HCT116 (cell line): ENCODE data around the gene CYP1A1. TPM values are rescaled to one million over a fixed set of nuclear protein-coding genes. Genes with fewer than 3 reads are reported as not detected.

Source experiments
- ATAC-seq: fragments of 200-7000 bp; cut with Tn5 transposase; 2 replicates; pipeline ENCODE4 v1.9.1; 2020; ENCODE audit warnings: mild to moderate bottlenecking, moderate library complexity
- BruUV-seq: library from RNA; stranded (reverse); fragments of 400-500 nt; replicated peaks from 2 replicates; lab custom pipeline; 2021; lab: Mats Ljungman, UMichigan
- CTCF ChIA-PET: fragments of 300-600 bp; sonication (Branson Sonifier 250); formaldehyde crosslinking; loops from one replicate; lab custom pipeline; 2021; ENCODE audit warnings: antibody characterized with exemption; lab: Charles Lee
- POLR2A ChIA-PET: fragments of 300-600, 350-600 bp; sonication (Branson Sonifier 250); formaldehyde crosslinking; loops from one replicate; lab custom pipeline; 2021; ENCODE audit warnings: antibody characterized with exemption; lab: Charles Lee
- RAD21 ChIA-PET, 2 experiments: fragments of 300-600 bp; sonication (Branson Sonifier 250); formaldehyde crosslinking; loops; one replicate each; lab custom pipeline; 2023; ENCODE audit warnings: low total read pairs in 2 of 2; ENCODE audit not compliant: uncharacterized antibody in 2 of 2, unreplicated experiment in 2 of 2, low non-redundant PET in 1 of 2; lab: Charles Lee
- DNase-seq: peaks from one replicate; pipeline ENCODE4 v3.0.0-alpha.2; 2010; ENCODE audit warnings: low read depth, low spot score
- H2AFZ ChIP-seq: fragments of 200-600 bp; shearing (Covaris generic), sonication (generic); 2 replicates; pipeline ENCODE4 v1.6.1; 2017; ENCODE audit warnings: low read depth, mixed run types, mixed read lengths, antibody characterized with exemption, low read length; ENCODE audit not compliant: poor library complexity, severe bottlenecking
- H3K27ac ChIP-seq: 2 replicates; pipeline ENCODE4 v1.5.1; 2012; ENCODE audit warnings: low read depth, low read length
- H3K27me3 ChIP-seq: fragments of 200-600 bp; sonication (generic); 2 replicates; pipeline ENCODE4 v1.6.1; 2016; ENCODE audit warnings: mixed run types, low read length, mixed read lengths; ENCODE audit not compliant: insufficient read depth
- H3K36me3 ChIP-seq, 2 experiments: fragments of 200-500 bp in 1 of 2; fragments of 200-600 bp in 1 of 2; sonication (Bioruptor generic) in 1 of 2; sonication (generic) in 1 of 2; 2 replicates each; pipeline versions ENCODE4 v1.5.1 to v1.6.1; 2014 to 2016; ENCODE audit warnings: low read length in 2 of 2, inconsistent platforms in 1 of 2, mixed read lengths in 1 of 2, mixed run types in 1 of 2; ENCODE audit not compliant: insufficient read depth in 2 of 2, control insufficient read depth in 1 of 2
- H3K4me1 ChIP-seq, 2 experiments: fragments of 200-600 bp in 1 of 2; sonication (generic) in 1 of 2; 2 replicates each; pipeline versions ENCODE4 v1.5.1 to v1.6.1; 2012 to 2017; ENCODE audit warnings: low read length in 2 of 2, inconsistent platforms in 1 of 2, mild to moderate bottlenecking in 1 of 2, mixed read lengths in 1 of 2, mixed run types in 1 of 2, moderate library complexity in 1 of 2; ENCODE audit not compliant: insufficient read depth in 2 of 2, control insufficient read depth in 1 of 2
- H3K4me2 ChIP-seq: fragments of 200-600 bp; sonication (generic); 2 replicates; pipeline ENCODE4 v1.6.1; 2017; ENCODE audit warnings: mixed run types, low read length, mixed read lengths
- H3K4me3 ChIP-seq, 2 experiments: fragments of 200-600 bp in 1 of 2; sonication (generic) in 1 of 2; replicated peaks in 1 of 2; 2 replicates each; pipeline ENCODE4 v1.5.1; 2011 to 2016; ENCODE audit warnings: low read length in 2 of 2, control low read depth in 1 of 2, low read depth in 1 of 2, mild to moderate bottlenecking in 1 of 2, mixed read lengths in 1 of 2, mixed run types in 1 of 2
- H3K79me2 ChIP-seq: fragments of 200-600 bp; sonication (generic); 2 replicates; pipeline ENCODE4 v1.6.1; 2017; ENCODE audit warnings: mild to moderate bottlenecking, mixed run types, low read length, moderate library complexity, mixed read lengths; ENCODE audit not compliant: insufficient read depth
- H3K9ac ChIP-seq: fragments of 200-600 bp; sonication (generic); 2 replicates; pipeline ENCODE4 v1.6.1; 2016; ENCODE audit warnings: low read length, mixed read lengths
- H3K9me2 ChIP-seq: fragments of 200-600 bp; sonication (generic), shearing (Covaris generic); 2 replicates; pipeline ENCODE4 v1.6.1; 2017; ENCODE audit warnings: mixed run types, mild to moderate bottlenecking, moderate library complexity; ENCODE audit not compliant: insufficient read depth
- H3K9me3 ChIP-seq, 2 experiments: fragments of 200-500 bp in 1 of 2; fragments of 200-600 bp in 1 of 2; sonication (Bioruptor generic) in 1 of 2; sonication (generic) in 1 of 2; 2 replicates each; pipeline ENCODE4 v1.6.1; 2014 to 2017; ENCODE audit warnings: low read length in 2 of 2, mixed read lengths in 2 of 2, inconsistent platforms in 1 of 2, low read depth in 1 of 2, mild to moderate bottlenecking in 1 of 2, mixed run types in 1 of 2, moderate library complexity in 1 of 2; ENCODE audit not compliant: control insufficient read depth in 1 of 2, insufficient read depth in 1 of 2
- H4K20me1 ChIP-seq: fragments of 200-600 bp; sonication (generic), shearing (Covaris generic); 2 replicates; pipeline ENCODE4 v1.6.1; 2017; ENCODE audit warnings: mixed run types, mild to moderate bottlenecking, moderate library complexity; ENCODE audit not compliant: insufficient read depth
- CBX3 ChIP-seq: IDR thresholded peaks from 2 replicates; pipeline ENCODE4 v1.6.1; 2012; ENCODE audit warnings: low read depth
- CEBPB ChIP-seq: IDR thresholded peaks from 2 replicates; pipeline ENCODE4 v1.6.1; 2012; ENCODE audit warnings: low read depth
- EGR1 ChIP-seq: IDR thresholded peaks from 2 replicates; pipeline ENCODE4 v1.6.1; 2012; ENCODE audit warnings: low read depth
- EZH2 ChIP-seq: fragments of 200-600 bp; sonication (generic); IDR thresholded peaks from 2 replicates; pipeline ENCODE4 v1.6.1; 2017; ENCODE audit warnings: antibody characterized with exemption, mixed run types
- FOSL1 ChIP-seq: IDR thresholded peaks from 2 replicates; pipeline ENCODE4 v1.6.1; 2012; ENCODE audit warnings: low read depth
- JUND ChIP-seq: IDR thresholded peaks from 2 replicates; pipeline ENCODE4 v1.6.1; 2012
- MAX ChIP-seq: IDR thresholded peaks from 2 replicates; pipeline ENCODE4 v1.6.1; 2012
- RAD21 ChIP-seq: IDR thresholded peaks from 2 replicates; pipeline ENCODE4 v1.6.1; 2012; ENCODE audit warnings: low read depth, mild to moderate bottlenecking
- SIN3A ChIP-seq: IDR thresholded peaks from 2 replicates; pipeline ENCODE4 v1.6.1; 2012; ENCODE audit warnings: low read depth
- SP1 ChIP-seq: IDR thresholded peaks from 2 replicates; pipeline ENCODE4 v1.6.1; 2012; ENCODE audit warnings: low read depth
- SRF ChIP-seq: IDR thresholded peaks from 2 replicates; pipeline ENCODE4 v1.6.1; 2012; ENCODE audit warnings: low read depth
- TCF7L2 ChIP-seq: IDR thresholded peaks from 2 replicates; pipeline ENCODE4 v1.7.0; 2011; ENCODE audit warnings: borderline replicate concordance, inconsistent platforms; ENCODE audit not compliant: insufficient read depth, insufficient read length; ENCODE audit errors: extremely low read depth
- ZBTB33 ChIP-seq: IDR thresholded peaks from 2 replicates; pipeline ENCODE4 v1.6.1; 2011; ENCODE audit warnings: mild to moderate bottlenecking, low read length, moderate library complexity; ENCODE audit not compliant: insufficient replicate concordance; ENCODE audit errors: extremely low read depth
- ZFX ChIP-seq: fragments of 450-650 bp; IDR thresholded peaks from 2 replicates; pipeline ENCODE4 v1.6.1; 2017
- ZNF274 ChIP-seq: fragments of 200-500 bp; sonication (Bioruptor generic); IDR thresholded peaks from 2 replicates; pipeline ENCODE4 v1.6.1; 2014; ENCODE audit warnings: mild to moderate bottlenecking, low read depth, low read length, inconsistent platforms
- intact Hi-C: fragments of 100-400 bp; cut with micrococcal nuclease; formaldehyde crosslinking; loops from 2 replicates; pipeline ENCODE4 v1.10.0; 2022
- total RNA-seq: library from RNA; stranded (reverse); gene quantifications from one replicate; pipeline ENCODE4 v1.2.1, GENCODE V29; 2021; ENCODE audit not compliant: unreplicated experiment
- TF ChIP-seq, protein P1 (sequence below), 3 experiments: fragments of 200-600 bp in 1 of 3; sonication (generic) in 1 of 3; IDR thresholded peaks in 2 of 3; conservative IDR thresholded peaks in 1 of 3; 2 replicates each; pipeline ENCODE4 v1.5.1; 2012 to 2017; ENCODE audit warnings: low read depth in 2 of 3, low read length in 2 of 3, antibody characterized with exemption in 1 of 3, borderline replicate concordance in 1 of 3, control low read depth in 1 of 3, mild to moderate bottlenecking in 1 of 3, mixed read lengths in 1 of 3, mixed run types in 1 of 3, moderate library complexity in 1 of 3; ENCODE audit not compliant: insufficient read depth in 1 of 3

CYP1A1 gene
- total RNA-seq, 1 experiment from 2014 or later = 1.5 TPM

DNA sequence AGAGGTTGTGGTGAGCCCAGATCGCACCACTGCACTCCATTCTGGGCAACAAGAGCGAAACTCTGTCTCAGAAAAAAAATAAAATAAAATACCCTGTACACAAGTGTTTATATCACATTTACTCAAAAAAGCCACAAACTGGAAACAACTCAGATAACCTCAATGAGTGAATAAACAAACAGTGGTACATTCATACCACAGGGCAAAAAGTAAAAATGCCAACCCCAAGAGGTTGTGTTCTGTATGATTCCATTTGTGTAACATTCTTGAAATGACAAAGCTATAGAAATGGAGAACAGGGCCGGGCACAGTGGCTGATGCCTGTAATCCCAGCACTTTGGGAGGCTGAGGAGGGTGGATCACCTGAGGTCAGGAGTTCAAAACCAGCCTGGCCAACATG lies 42.4 kb downstream of the CYP1A1 start:
- BruUV-seq = no TSS peak

More for the DNA sequence above, 42.4 kb downstream of the CYP1A1 start:
- Histone ChIP-seq H2AFZ (no peak overlapping the region), H3K4me2 (no peak overlapping the region), H3K36me3 (peaks cover 0 to 12% of the 10 kb centered on the region in 2 experiments; a peak in 3 of 4 replicates), H3K4me1 (no peaks in the 10 kb centered on the region), H4K20me1 (peaks cover 4% of the 10 kb centered on the region; the same call in 1 of the 2 replicates), H3K9ac (no peak overlapping the region), H3K79me2 (peaks cover 74% of the 10 kb centered on the region), H3K27ac (no peak overlapping the region), H3K4me3 (no peak overlapping the region), H3K9me2 (no peaks in the 10 kb centered on the region), H3K9me3 (no peaks in the 10 kb centered on the region), H3K27me3 (no peaks in the 10 kb centered on the region)
- RAD21 ChIA-PET = no interaction called here
- ATAC-seq = no peak
- intact Hi-C loops = no loop called here
- TF ChIP-seq SRF (no peak), ZNF274 (no peak), RAD21 (no peak), JUND (no peak), ZFX (no peak), ZBTB33 (no peak), TCF7L2 (no peak), CEBPB (no peak), CBX3 (no peak), MAX (no peak), SIN3A (no peak), EZH2 (no peak), EGR1 (no peak), SP1 (no peak), FOSL1 (no peak)
- TF ChIP-seq, protein P1, sequence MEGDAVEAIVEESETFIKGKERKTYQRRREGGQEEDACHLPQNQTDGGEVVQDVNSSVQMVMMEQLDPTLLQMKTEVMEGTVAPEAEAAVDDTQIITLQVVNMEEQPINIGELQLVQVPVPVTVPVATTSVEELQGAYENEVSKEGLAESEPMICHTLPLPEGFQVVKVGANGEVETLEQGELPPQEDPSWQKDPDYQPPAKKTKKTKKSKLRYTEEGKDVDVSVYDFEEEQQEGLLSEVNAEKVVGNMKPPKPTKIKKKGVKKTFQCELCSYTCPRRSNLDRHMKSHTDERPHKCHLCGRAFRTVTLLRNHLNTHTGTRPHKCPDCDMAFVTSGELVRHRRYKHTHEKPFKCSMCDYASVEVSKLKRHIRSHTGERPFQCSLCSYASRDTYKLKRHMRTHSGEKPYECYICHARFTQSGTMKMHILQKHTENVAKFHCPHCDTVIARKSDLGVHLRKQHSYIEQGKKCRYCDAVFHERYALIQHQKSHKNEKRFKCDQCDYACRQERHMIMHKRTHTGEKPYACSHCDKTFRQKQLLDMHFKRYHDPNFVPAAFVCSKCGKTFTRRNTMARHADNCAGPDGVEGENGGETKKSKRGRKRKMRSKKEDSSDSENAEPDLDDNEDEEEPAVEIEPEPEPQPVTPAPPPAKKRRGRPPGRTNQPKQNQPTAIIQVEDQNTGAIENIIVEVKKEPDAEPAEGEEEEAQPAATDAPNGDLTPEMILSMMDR (IDR thresholded peaks at IDR 0.05 in 2 of 3, conservative IDR thresholded peaks at IDR 0.05 in 1 of 3; ENCODE audit: borderline replicate concordance in 1 of 3, insufficient read depth in 1 of 3, low read depth in 2 of 3, low read length in 2 of 3) = no peak
- CTCF ChIA-PET = no interaction called here
- no peak for DNase-seq
- POLR2A ChIA-PET = no interaction called here
